HepG2 (cell line): ENCODE results near the gene C17orf75. TPM values are rescaled to one million over a fixed set of nuclear protein-coding genes. Genes with fewer than 3 reads are reported as not detected.

Experiments
- AKNA ChIP-seq: sonication (generic); formaldehyde crosslinking; IDR thresholded peaks from 2 replicates; pipeline ENCODE4 v1.4.0; 2020; ENCODE audit warnings: missing genetic modification reagents, borderline replicate concordance
- GATAD2A ChIP-seq: IDR thresholded peaks from 2 replicates; pipeline ENCODE4 v1.6.1; 2016
- HNRNPH1 ChIP-seq: fragments of 200-400 bp; formaldehyde crosslinking; optimal IDR thresholded peaks from 2 replicates; pipeline ENCODE3; 2017; ENCODE audit warnings: mild to moderate bottlenecking, low read depth, low read length
- KLF13 ChIP-seq: sonication (generic); formaldehyde crosslinking; IDR thresholded peaks from 2 replicates; pipeline ENCODE4 v1.4.0; 2020; ENCODE audit warnings: mild to moderate bottlenecking, missing genetic modification reagents
- PRDM10 ChIP-seq: sonication (generic); formaldehyde crosslinking; IDR thresholded peaks from 2 replicates; pipeline ENCODE4 v1.4.0; 2020; ENCODE audit warnings: low read depth, missing genetic modification reagents
- SNRNP70 ChIP-seq: fragments of 200-400 bp; formaldehyde crosslinking; IDR thresholded peaks from 2 replicates; pipeline ENCODE4 v1.6.1; 2017; ENCODE audit warnings: mild to moderate bottlenecking, low read depth, low read length, moderate library complexity
- WIZ ChIP-seq: sonication (generic); formaldehyde crosslinking; IDR thresholded peaks from 2 replicates; pipeline ENCODE4 v1.5.1; 2020; ENCODE audit warnings: mild to moderate bottlenecking, missing genetic modification reagents
- ZFP91 ChIP-seq: sonication (generic); formaldehyde crosslinking; IDR thresholded peaks from 2 replicates; pipeline ENCODE4 v1.9.0; 2022; ENCODE audit warnings: missing genetic modification reagents, mild to moderate bottlenecking, borderline replicate concordance
- ZNF350 ChIP-seq: sonication (generic); formaldehyde crosslinking; IDR thresholded peaks from 2 replicates; pipeline ENCODE4 v1.4.0; 2020; ENCODE audit warnings: mild to moderate bottlenecking, low read depth, missing genetic modification reagents, borderline replicate concordance
- ZNF501 ChIP-seq: sonication (generic); formaldehyde crosslinking; IDR thresholded peaks from 2 replicates; pipeline ENCODE4 v1.5.1; 2020; ENCODE audit warnings: mild to moderate bottlenecking, moderate library complexity, missing genetic modification reagents
- ZNF746 ChIP-seq: sonication (generic); formaldehyde crosslinking; IDR thresholded peaks from 2 replicates; pipeline ENCODE4 v1.8.0; 2022; ENCODE audit warnings: mild to moderate bottlenecking, missing genetic modification reagents
- ZNF781 ChIP-seq: sonication (generic); formaldehyde crosslinking; IDR thresholded peaks from 2 replicates; pipeline ENCODE4 v1.5.1; 2020; ENCODE audit warnings: borderline replicate concordance, mild to moderate bottlenecking, missing genetic modification reagents; ENCODE audit errors: not compliant biosample characterization
- ZNF839 ChIP-seq: sonication (generic); formaldehyde crosslinking; IDR thresholded peaks from 2 replicates; pipeline ENCODE4 v1.4.0; 2020; ENCODE audit warnings: missing genetic modification reagents, mild to moderate bottlenecking, borderline replicate concordance
- ZSCAN22 ChIP-seq: sonication (generic); formaldehyde crosslinking; IDR thresholded peaks from 2 replicates; pipeline ENCODE4 v1.4.0; 2020; ENCODE audit warnings: mild to moderate bottlenecking, missing genetic modification reagents
- ZSCAN5A ChIP-seq: sonication (generic); formaldehyde crosslinking; IDR thresholded peaks from 2 replicates; pipeline ENCODE4 v1.8.0; 2022; ENCODE audit warnings: mild to moderate bottlenecking, missing genetic modification reagents, borderline replicate concordance
- polyA plus RNA-seq, 8 experiments: library from polyadenylated mRNA; depleted of rRNA in 3 of 8; stranded (reverse) in 7 of 8; unstranded in 1 of 8; fragments of >200 nt; fragmentation: Illumina TruSeq in 4 of 8; extraction: Trizol in 4 of 8; gene quantifications; 2 replicates each; pipeline versions ENCODE4 v1.2.1 to v1.2.3, GENCODE V29; 2011 to 2016; ENCODE audit warnings: low read depth in 4 of 8, missing spikeins in 1 of 8, mixed read lengths in 1 of 8; ENCODE audit not compliant: insufficient read depth in 1 of 8
- total RNA-seq, 5 experiments: library from RNA; depleted of rRNA; stranded (reverse); fragments of >200 nt; fragmentation: Illumina TruSeq; extraction: Trizol; gene quantifications; 2 replicates each; pipeline ENCODE4 v1.2.3, GENCODE V29; 2016; ENCODE audit warnings: low read depth in 1 of 5

C17orf75 gene
- total and polyA plus RNA-seq, 2 of the 13 experiments (the other 11 are each of a cell fraction or from before 2014, with no cell fraction given), result 16.2 to 33.0 TPM

GRCh38 chr17:32302860-32303649 is 38.9 kb downstream of the C17orf75 start (continued):
- TF ChIP-seq ZNF781 (CRISPR knock-in tag), result no peak
- TF ChIP-seq KLF13, result no peak
- TF ChIP-seq ZNF839, result 0 out of 2 replicates have a peak, but pooled peaks have one; percentile 63
- TF ChIP-seq ZFP91 (CRISPR knock-in tag), result peak; percentile 59; the same call in 1 of the 2 replicates
- TF ChIP-seq ZSCAN22 (CRISPR knock-in tag), result no peak
- no peak for TF ChIP-seq HNRNPH1
- no peak for TF ChIP-seq SNRNP70
- TF ChIP-seq PRDM10 (CRISPR knock-in tag), result peak; percentile 36; the same call in 1 of the 2 replicates
- peak; percentile 58; the same call in 1 of the 2 replicates for TF ChIP-seq ZNF746 (CRISPR knock-in tag)
- TF ChIP-seq GATAD2A (CRISPR knock-in tag), result peak; percentile 85; the same call in 1 of the 2 replicates
- TF ChIP-seq AKNA (CRISPR knock-in tag), result no peak
- TF ChIP-seq ZNF501 (CRISPR knock-in tag), result peak; percentile 59
- TF ChIP-seq WIZ (CRISPR knock-in tag), result no peak
- TF ChIP-seq ZNF350 (CRISPR knock-in tag), result peak; percentile 64; the same call in 1 of the 2 replicates
- TF ChIP-seq ZSCAN5A (CRISPR knock-in tag), result no peak
